Mucosa of descending colon (tissue), 3 donors: ENCODE measurements around the gene OR7C2. TPM values are rescaled to one million over a fixed set of nuclear protein-coding genes. Genes with fewer than 3 reads are reported as not detected.

Source experiments
- ATAC-seq: fragments of 200-7000 bp; cut with Tn5 transposase; one replicate; pipeline ENCODE4 v1.9.1; 2020; ENCODE audit warnings: mild to moderate bottlenecking, moderate library complexity
- DNase-seq, 3 donors: peaks; one replicate each; pipeline ENCODE4 v3.0.0-alpha.2; 2020
- H3K36me3 ChIP-seq: fragments of 200-600 bp; one replicate; pipeline ENCODE4 v1.8.0; 2021; ENCODE audit warnings: low read depth, mild to moderate bottlenecking
- H3K4me1 ChIP-seq: fragments of 200-600 bp; one replicate; pipeline ENCODE4 v1.8.0; 2021; ENCODE audit warnings: low read depth, mild to moderate bottlenecking
- H3K4me3 ChIP-seq: fragments of 200-600 bp; one replicate; pipeline ENCODE4 v1.8.0; 2021; ENCODE audit warnings: mild to moderate bottlenecking
- H3K9me3 ChIP-seq: fragments of 200-600 bp; one replicate; pipeline ENCODE4 v1.8.0; 2021; ENCODE audit warnings: mild to moderate bottlenecking
- CTCF ChIP-seq: fragments of 200-600 bp; IDR thresholded peaks from one replicate; pipeline ENCODE4 v1.8.0; 2022; ENCODE audit warnings: antibody characterized with exemption, mild to moderate bottlenecking
- intact Hi-C, 2 donors: fragments of 100-400 bp; cut with DNase I in 1 of 2; cut with micrococcal nuclease in 1 of 2; formaldehyde crosslinking; loops; one replicate each; pipeline versions ENCODE4 v1.11.0 to v1.11.1; 2022; cut with DNase I, micrococcal nuclease
- total RNA-seq, 3 donors: library from RNA; stranded (reverse); fragmentation: NEBNext Ultra II Directional in 2 of 3; extraction: Animal tissue kit (Norgen Biotek cat#: 25700) in 2 of 3; gene quantifications; one replicate each; pipeline versions ENCODE4 v1.2.1 to v1.2.4, GENCODE V29; 2021 to 2023
- donor health status: DM: no; HTN: no; CAD: no; lungs with moderate emphysema.
- donor health status: DM: no; HTN: no; CAD: no.
- donor health status: DM: no; HTN: yes; CAD: no.

Gene OR7C2
- total RNA-seq, 3 donors from 2014 or later, result not detected

- intact Hi-C loops, result no loop called here
- no peak for TF ChIP-seq CTCF
- Histone ChIP-seq H3K4me1 (no peaks in the 10 kb centered on the region), H3K4me3 (no peak overlapping the region), H3K36me3 (no peaks in the 10 kb centered on the region), H3K9me3 (no peaks in the 10 kb centered on the region)
- no peak for ATAC-seq
- no peak for DNase-seq
Observed at GRCh38 chr19:14952767-14953166, 11.5 kb downstream of the OR7C2 start.

GRCh38 chr19:14954071-14954655 is 12.9 kb downstream of the OR7C2 start:
- H3K9me3 ChIP-seq, result peaks cover 11% of the 10 kb centered on the region
- H3K4me3 ChIP-seq, result no peak overlapping the region
- no peak for DNase-seq
- TF ChIP-seq CTCF, result no peak
- intact Hi-C loops, result no loop called here
- H3K4me1 ChIP-seq, result no peaks in the 10 kb centered on the region
- ATAC-seq, result no peak
- H3K36me3 ChIP-seq, result no peaks in the 10 kb centered on the region

- Histone ChIP-seq H3K36me3 (no peaks in the 10 kb centered on the region), H3K9me3 (peaks cover 23% of the 10 kb centered on the region), H3K4me1 (no peaks in the 10 kb centered on the region), H3K4me3 (no peak overlapping the region)
- no peak for DNase-seq
- ATAC-seq, result no peak
- intact Hi-C loops, result no loop called here
- TF ChIP-seq CTCF, result no peak
Observed at GRCh38 chr19:14957464-14957863, 16.2 kb downstream of the OR7C2 start.

GRCh38 chr19:14959263-14959662 is 18.0 kb downstream of the OR7C2 start:
- H3K36me3 ChIP-seq, result no peaks in the 10 kb centered on the region
- no peak overlapping the region for H3K4me3 ChIP-seq
- H3K4me1 ChIP-seq, result no peaks in the 10 kb centered on the region
- ATAC-seq (no peak), DNase-seq (no peak)
- intact Hi-C loops, result no loop called here
- TF ChIP-seq CTCF, result no peak
- peaks cover 23% of the 10 kb centered on the region for H3K9me3 ChIP-seq

GRCh38 chr19:14961956-14962685 is 20.8 kb downstream of the OR7C2 start:
- TF ChIP-seq CTCF, result no peak
- Histone ChIP-seq H3K36me3 (no peaks in the 10 kb centered on the region), H3K4me3 (no peak overlapping the region), H3K4me1 (no peaks in the 10 kb centered on the region), H3K9me3 (peaks cover 23% of the 10 kb centered on the region)
- DNase-seq, result no peak
- intact Hi-C loops, result no loop called here
- ATAC-seq, result no peak
